ENCODE results near the gene LAMTOR5.
"Not testable (repeated sequence)": the region's sequence is repeated elsewhere in the genome, so short reads cannot be mapped to it uniquely, and the experiment has no call there.

LAMTOR5 gene

DNA sequence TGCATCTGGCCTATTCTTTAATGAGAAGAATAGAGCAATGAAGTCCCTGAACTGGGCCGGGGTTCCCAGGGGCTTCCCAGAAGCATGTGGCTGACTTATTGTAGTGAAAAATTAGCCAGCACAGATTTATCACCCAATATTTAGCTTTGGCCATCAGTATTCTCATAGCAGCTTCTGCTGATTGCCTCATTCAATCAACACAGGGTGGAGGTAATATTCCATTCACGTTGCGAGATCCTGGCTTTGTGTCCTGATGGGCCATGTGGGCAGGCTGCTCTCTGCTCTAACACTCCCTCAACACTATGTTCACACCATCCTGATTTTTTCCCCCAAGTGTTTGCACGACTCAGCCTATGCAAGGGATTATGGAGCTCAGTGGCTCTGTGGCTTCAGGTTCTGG lies 21.5 kb upstream of the LAMTOR5 start:
- in situ Hi-C loops (cut with HindIII; ENCODE audit: low sequenced_read_pairs), result no loop called here

DNA sequence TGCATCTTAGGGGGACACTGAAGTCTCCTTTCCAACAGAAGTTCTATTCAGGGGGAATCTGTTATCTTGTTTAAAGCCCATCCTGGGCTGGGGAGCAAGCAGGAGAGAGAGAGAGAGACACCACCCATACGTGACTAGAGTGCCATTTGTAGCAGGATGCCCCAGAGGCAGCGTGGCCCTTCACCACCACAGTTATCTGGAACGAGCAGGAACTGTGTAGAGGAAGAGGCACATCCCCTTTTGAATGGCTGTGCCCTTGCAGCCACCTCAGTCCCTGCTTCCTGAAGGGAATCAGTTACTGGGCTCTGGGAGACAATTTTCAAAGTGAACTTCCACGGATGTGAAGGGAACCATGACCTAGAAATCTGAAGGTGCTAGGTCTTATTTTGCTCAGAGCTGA lies 19.4 kb upstream of the LAMTOR5 start:
- in situ Hi-C loops (cut with HindIII; ENCODE audit: low sequenced_read_pairs), result no loop called here

DNA sequence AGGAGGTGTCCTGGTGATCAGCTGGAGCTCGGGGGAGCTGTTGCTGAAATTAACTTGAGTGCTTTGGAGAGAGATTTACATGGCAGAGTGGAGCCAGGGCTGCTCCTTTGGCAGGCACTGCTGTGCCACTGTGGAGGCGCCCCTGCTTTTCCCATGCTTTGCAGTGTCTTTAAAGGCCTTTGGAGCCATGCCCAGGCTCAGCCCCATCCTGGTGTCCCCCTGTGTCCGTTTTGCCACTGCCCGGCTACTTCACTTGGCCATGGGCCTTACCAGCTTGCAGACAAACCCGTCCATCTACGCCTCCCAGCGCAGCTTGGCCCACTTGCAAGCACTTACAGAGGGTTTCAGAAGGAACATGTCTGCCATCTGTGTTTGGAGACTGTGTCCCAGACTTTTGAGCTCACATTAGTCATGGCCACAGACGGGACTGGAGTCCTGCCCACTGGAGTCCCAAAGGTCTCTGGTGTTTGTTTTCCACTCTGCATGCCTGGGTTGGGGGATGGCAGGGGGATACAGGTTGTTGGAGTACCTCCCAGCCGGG lies 18.2 kb upstream of the LAMTOR5 start:
- in situ Hi-C loops (cut with HindIII; ENCODE audit: low sequenced_read_pairs), result no loop called here

DNA sequence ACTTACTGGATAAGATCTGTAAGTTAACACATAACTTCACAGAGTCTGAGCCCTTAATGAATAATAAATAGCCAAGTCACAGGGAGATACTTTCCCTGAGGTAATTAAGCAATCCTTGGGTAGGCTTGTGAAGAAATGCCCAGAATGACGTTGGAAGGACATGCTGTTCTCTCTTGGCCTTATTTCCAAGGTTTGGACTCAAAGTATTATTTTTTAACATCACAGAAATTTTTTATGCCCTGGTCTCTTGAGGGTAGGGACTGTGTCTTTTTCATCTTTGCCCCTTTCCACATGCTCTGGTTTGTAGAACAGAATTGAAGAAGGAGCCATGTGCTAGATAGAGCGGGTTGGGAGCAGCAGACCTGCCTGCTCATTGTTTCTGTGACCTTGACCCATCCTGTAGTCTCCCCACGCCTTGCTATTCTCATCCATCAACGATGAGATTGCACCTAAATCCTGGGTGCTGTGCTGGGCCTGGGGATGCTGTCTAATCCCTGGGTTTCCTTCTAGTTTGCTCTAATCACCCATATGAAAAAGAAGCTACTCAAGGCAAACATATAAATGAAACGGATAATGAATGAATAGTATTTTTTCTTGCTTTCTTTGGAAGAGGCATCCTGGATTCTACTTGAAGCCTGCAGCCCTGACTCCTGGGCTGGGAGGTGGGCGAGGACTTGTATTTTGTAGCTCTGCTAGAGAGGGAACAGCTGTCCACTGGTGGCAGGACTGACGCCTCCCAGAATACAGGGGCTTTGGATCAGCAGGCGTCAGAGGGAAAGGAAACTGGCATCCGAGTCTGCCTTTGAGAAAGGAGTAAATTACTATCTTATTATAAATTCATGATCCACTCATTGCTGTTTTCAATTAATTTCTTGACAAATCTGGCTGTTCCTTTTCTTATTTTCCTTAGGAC lies 17.5 kb upstream of the LAMTOR5 start:
- in situ Hi-C loops (cut with HindIII; ENCODE audit: low sequenced_read_pairs), result loop anchor here (5.0 kb wide), 1 partner anchor 62 kb away; no protein-coding TSS in a partner anchor

DNA sequence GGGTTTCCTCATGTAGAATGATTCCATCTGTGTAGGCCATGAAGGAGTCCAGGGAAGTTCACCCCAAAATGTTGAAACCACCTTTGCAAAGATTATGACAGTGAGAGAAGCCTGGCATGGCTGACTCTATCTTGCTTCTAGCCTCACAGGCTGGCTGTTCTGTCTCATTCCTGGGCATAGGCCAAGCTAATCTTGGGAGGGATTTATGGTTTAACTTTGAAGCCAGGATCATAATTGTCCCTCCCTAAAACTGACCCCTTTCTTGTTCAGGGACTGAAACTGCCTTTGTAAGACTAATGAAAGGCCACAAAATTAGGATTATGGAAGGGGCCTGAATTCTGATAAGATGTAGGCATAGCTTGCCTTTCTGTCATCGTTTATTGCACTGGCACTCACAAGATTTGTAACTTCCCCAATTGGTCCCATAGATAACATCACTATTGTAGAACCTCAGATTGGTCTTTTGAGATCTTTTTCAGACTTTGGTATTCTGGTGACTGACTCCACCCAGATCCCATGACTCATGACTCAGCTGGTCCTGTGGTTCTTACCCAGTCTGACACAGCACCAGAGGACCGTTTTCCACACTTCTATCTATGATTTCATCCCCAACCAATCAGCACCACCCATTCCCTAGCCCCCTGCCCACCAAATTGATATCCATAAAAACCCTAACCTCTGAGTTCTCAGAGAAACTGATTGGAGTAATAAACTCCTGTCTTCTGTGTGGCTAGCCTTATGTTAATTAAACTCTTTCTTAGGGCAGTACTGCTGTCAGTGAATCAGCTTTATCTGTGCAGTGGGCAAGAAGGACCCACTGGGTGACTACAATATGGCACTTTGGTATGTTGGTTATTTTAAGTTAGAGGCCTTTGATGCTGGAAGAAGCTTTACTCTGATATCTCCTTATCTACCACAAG lies 13.6 kb upstream of the LAMTOR5 start:
- in situ Hi-C loops (cut with HindIII; ENCODE audit: low sequenced_read_pairs), result loop anchor here (5.0 kb wide), 1 partner anchor 66 kb away; no protein-coding TSS in a partner anchor

DNA sequence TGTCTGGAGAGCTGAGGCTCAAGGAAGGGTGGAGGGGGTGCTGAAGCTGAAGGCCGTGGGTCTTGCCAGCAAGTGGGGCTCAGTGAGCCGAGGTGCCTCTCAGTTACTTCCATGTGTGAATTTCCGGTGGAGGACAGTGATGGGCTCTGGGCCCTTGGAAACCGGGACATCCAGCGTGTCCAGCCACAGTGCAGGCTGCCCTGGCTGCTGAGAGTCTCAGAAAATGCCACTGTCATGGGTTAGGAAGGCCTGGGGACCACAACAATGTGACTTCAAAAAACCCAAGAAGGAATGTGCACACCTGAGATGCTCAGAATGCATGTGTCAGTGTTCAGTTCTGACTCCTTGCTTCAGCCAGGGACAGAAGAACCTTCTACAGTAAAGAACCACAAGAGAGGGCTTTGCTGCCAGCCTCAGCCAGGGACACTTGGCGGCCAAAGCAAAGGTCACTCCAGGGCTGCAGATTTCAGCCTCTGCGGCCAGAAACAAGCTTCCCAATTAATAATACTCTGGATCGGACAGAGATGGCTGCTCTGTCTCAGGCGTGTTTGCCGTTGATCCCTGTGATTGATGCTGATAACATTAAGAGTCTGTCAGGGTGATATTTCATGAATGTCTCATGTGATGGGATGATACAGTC lies 12.6 kb upstream of the LAMTOR5 start:
- in situ Hi-C loops (cut with HindIII; ENCODE audit: low sequenced_read_pairs), result loop anchor here (5.0 kb wide), 1 partner anchor 67 kb away; no protein-coding TSS in a partner anchor

DNA sequence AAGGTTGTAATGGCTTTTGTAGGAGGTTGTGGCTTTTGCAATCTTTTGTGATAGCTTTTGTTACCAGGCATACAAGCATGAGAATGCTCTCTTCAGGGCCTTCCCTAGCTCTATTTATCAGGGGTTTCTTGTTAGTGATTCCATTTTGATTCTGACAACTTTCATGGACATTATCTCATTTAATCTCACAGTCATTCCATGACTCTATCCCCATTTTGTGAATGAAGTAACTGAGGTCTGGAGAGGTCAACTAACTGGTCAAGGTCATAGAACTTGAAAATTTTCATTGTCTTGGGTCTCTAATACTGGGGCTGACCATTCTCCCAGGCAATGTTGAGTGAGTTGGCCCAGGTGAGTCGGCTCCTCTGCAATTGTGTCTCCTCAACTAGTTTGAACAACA lies 11.2 kb upstream of the LAMTOR5 start:
- in situ Hi-C loops (cut with HindIII; ENCODE audit: low sequenced_read_pairs), result no loop called here

DNA sequence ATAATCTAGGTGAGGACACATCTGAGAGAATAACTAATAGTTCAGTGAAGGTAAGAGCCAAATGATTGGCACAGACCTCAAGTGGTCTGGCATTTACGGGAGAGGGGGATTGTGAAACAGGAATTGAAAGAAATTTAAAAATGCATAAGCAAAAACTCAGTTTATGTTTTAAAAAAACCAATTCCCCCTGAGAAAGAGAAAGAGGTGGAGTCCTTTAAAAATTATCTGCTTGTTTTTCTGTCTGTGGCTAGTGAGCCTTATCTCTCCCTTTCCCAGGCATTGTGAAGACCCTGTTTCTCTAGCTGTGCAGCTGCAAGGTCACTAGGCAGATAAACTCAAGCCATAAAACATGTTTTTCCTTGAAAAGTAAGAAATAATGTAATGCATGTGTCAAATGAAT lies 5.6 kb upstream of the LAMTOR5 start:
- in situ Hi-C loops (cut with HindIII; ENCODE audit: low sequenced_read_pairs), result not testable (repeated sequence)

DNA sequence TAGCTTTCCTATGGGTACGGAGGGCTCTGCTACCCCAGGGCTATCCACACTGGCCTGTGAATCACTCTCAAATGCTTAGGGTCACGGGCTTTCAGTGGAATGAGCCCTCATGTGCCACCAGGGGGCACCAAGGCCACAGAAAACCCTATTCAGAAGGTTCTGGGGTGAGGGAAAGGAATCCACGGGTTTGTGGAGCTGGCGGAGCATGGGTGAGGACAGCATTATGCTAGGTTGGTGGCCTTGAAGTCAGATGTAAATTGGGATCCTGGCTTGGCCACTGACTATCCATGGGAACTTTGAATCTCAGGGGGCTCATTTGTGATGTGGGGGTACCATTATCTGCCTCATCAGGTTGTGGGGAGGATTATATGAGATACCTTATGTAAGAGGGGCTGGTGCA lies 5.1 kb upstream of the LAMTOR5 start:
- in situ Hi-C loops (cut with HindIII; ENCODE audit: low sequenced_read_pairs), result no loop called here

DNA sequence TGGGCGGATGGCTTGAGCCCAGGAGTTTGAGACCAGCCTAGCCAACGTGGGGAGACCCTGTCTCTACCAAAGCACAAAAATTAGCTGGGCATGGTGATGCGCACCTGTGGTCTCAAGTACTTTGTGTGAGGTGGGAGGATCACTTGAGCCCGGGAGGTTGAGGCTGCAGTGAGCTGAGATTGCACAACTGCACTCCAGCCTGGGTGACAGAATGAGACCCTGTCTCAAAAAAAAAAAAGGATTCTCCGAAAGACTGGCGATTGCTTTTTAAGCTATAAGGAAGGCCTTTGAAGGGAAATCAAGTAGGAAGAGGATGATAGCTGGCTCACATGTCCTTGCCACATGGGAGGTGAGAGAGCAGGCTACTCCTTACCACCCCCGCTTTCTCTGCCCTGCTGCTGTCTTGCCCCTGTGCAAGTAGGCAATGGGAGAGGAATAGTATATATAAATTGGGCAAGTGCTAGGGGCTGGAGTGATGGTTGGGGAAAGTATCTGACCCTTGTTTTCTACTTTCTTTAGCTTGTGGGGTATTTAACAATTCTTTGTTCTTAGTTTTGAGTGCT lies 3.8 kb upstream of the LAMTOR5 start:
- in situ Hi-C loops (cut with HindIII; ENCODE audit: low sequenced_read_pairs), result no loop called here

DNA sequence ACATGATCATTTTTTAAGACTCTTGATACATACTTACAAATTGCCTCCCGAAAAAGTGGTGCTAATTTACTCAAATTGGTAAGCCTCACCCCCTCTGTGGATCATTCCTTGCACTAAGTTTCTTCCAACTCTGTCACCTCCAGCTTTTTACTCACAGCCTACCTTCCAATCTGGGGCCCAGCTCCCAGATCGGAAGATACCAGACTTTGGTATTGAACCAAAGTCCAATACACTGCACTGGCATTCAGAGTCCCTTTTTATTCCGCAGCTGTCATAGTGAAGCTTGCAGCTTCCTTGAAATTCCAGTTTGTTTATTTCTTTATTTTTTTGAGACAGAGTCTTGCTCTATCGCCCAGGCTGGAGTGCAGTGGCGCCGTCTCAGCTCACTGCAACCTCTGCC lies 1.8 kb upstream of the LAMTOR5 start:
- in situ Hi-C loops (cut with HindIII; ENCODE audit: low sequenced_read_pairs), result no loop called here

DNA sequence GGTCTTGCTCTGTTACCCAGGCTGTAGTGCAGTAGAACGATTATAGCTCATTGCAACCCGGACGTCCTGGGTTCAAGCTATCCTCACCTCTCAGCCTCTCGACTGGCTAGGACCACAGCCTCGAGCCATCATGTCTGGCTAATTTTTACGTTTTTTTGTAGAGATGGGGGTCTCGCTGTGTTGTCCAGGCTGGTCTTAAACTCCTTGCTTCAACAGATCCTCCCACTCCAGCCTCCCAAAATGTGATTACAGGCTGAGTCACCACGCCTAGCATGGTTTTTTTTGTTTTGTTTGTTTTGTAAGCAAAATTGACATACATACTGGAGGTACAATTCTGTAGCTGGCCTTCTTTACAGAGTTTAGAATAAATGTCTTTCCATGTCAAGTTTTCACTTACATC lies 994 bp upstream of the LAMTOR5 start:
- in situ Hi-C loops (cut with HindIII; ENCODE audit: low sequenced_read_pairs), result no loop called here

DNA sequence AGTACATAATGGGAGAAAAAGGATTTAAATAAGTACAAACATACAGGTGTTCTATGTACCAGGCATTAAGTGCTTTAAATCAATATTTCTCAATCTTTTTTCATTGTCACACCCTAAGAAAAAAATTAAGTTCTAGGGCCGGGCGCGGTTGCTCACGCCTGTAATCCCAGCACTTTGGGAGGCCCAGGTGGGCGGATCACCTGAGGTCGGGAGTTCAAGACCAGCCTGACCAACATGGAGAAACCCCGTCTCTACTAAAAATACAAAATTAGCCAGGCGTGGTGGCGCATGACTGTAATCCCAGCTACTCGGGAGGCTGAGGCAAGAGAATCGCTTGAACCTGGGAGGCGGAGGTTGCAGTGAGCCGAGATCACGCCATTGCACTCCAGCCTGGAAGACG lies 1.1 kb downstream of the LAMTOR5 start:
- in situ Hi-C loops (cut with HindIII; ENCODE audit: low sequenced_read_pairs), result not testable (repeated sequence)

DNA sequence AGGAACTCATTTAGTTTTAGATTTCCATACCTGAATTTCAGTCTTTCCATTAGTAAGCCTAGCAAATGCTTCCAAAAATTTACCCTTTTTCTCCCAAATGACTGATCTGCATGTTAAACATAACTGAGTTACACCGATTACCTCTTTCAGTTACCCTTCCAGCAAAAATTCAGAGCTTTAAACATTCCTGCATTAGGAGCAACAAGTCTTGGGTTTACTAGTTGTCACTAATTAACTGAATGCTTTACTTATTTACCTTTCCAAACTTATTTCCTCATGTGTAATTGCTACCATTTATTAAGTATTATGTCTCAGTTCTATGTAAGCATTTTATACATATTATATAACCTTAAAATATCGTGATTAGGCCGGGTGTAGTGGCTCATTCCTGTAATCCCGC lies 3.1 kb downstream of the LAMTOR5 start:
- in situ Hi-C loops (cut with HindIII; ENCODE audit: low sequenced_read_pairs), result no loop called here

DNA sequence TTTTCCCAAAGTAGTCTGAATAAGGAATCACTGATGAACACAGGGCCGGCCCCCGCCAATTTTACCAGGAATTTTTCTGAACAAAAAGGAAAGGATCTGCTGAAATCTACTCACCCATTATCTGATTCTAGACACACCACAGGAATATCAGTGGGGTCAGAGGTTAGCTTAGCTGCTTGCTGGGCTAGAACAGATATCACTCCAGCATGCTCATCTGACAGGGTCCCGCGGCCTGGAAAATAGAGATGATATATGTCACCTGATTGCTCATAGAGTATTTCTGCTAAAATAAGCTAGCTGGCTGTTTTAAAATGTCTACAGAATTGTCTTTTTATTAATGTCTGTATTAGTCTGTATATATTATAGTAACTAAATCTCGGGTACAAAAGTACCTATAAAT lies 3.7 kb downstream of the LAMTOR5 start:
- in situ Hi-C loops (cut with HindIII; ENCODE audit: low sequenced_read_pairs), result no loop called here

DNA sequence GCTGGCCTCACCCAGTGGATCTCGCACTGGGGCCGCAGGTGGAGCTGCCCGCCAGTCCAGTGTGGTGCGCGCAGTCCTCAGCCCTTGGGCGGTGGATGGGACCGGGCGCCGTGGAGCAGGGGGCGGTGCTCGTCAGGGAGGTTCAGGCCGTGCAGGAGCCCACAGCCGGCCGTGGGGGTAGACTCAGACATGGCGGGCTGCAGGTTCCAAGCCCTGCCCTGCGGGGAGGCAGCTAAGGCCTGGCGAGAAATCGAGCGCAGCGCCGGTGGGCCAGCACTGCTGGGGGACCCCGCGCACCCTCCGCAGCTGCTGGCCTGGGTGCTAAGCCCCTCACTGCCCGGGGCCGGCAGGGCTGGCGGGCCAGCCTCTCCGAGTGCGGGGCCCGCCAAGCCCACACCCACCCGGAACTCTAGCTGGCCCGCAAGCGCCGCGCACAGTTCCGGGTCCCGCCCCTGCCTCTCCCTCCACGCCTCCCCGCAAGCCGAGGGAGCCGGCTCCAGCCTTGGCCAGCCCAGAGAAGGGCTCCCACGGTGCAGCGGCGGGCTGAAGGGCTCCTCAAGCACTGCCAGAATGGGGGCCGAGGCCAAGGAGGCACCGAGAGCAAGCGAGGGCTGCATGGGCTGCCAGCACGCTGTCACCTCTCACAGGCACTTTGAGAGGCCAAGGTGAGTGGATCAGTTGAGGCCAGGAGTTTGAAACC lies 11.1 kb downstream of the LAMTOR5 start:
- in situ Hi-C loops (cut with HindIII; ENCODE audit: low sequenced_read_pairs), result not testable (repeated sequence)

DNA sequence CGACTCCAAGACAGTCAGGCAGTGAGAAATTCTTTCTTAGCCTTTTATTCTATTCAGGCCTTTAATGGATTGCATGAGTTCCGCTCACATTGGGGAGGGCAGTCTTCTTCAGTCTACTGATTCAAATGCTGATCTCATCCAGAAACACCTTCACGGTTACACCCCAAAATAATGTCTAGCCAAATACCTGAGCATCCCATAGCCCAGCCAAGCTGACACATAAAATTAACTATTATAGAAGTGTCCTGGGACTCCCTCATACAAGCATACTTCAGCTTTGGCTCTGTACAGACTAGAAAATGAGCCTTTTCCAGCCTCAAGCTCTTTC lies 13.0 kb downstream of the LAMTOR5 start:
- in situ Hi-C loops (cut with HindIII; ENCODE audit: low sequenced_read_pairs), result no loop called here

DNA sequence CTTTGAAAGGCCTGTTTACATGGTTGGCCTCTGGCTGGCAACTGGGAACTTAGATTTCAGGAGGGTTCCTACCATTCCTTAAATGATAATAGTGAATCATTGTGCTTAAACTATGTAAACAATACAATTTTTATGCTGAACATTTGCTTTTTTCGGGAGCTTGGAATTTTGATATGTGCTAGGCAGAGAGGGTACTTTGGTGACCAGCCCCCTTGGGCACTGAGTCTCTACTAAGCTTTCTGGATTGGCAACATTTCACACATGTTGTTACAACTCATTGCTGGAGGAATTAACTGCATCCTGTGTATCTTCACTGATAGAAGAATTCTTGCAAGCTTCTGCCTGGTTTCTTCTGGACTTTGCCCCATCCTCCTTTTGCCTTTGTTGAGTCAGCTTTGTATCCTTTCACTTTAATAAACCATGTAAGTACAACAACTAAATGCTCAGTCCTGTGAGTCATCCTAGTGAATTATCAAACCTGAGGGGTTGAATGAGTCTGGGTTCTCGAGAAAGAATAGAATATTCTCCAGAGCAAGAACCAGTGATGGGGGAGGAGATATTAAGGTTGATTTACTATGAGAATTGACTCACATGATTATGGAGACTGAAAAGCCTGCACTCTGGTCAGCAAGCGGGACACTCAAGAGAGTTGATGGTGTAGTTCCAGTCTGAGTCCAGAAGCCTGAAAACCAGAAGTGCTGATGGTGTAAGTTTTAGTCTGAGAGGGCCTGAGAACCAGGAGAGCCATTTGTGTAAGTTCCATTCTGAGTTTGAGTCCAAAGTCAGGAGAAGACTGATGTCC lies 13.6 kb downstream of the LAMTOR5 start:
- in situ Hi-C loops (cut with HindIII; ENCODE audit: low sequenced_read_pairs), result no loop called here

DNA sequence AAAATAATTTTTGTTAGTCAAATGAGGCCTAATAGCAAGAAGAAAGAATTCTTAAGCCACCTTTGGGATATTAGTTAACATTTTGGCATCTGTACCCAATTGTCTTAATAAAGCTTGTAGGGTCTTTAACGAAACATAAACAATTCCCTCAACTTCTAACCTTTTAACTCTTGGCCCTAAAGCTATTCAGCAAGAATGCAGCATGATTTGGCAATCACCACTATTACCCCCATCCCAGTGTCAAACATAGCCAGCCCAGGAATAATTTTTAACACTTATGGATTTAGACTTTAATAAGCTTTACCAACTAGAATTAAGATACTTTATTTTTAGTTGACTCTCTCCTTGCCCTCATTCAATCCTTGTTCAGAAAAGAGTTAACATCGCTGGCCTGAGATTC lies 14.2 kb downstream of the LAMTOR5 start:
- in situ Hi-C loops (cut with HindIII; ENCODE audit: low sequenced_read_pairs), result no loop called here

All from endothelial cell of hepatic sinusoid (primary cell).